Measurements from ENCODE around the gene ZNF784.

GRCh38 chr19:55668603-55669348 is 44.4 kb upstream of the ZNF784 start:
- no peak for TF ChIP-seq CTCF (conservative IDR thresholded peaks at IDR 0.05 in 1 of 2, IDR thresholded peaks at IDR 0.05 in 1 of 2; ENCODE audit: low read depth in 1 of 2, low read length in 2 of 2)
- no peak for TF ChIP-seq EZH2 (IDR thresholded peaks at IDR 0.05; ENCODE audit: low read length, missing control alignments)

Data from fibroblast of lung (primary cell).